GM12874 (cell line): ENCODE results near the gene STX18.
A peak's percentile ranks its signal among the peaks of the same experiment; 100 is the strongest.

Experiments used
- CTCF ChIP-seq: IDR thresholded peaks from 2 replicates; pipeline ENCODE4 v1.5.1; 2011; ENCODE audit warnings: low read depth, mild to moderate bottlenecking, control low read depth, low read length, moderate library complexity; ENCODE audit not compliant: insufficient read depth

Gene STX18

GRCh38 chr4:4578981-4579380, 37.1 kb upstream of the STX18 start:
- TF ChIP-seq CTCF = no peak

- TF ChIP-seq CTCF = no peak
Observed at GRCh38 chr4:4577359-4577875, 35.6 kb upstream of the STX18 start.

GRCh38 chr4:4575284-4576211, 33.7 kb upstream of the STX18 start:
- TF ChIP-seq CTCF = peak; percentile 42

GRCh38 chr4:4574792-4575191, 32.9 kb upstream of the STX18 start:
- TF ChIP-seq CTCF = no peak

GRCh38 chr4:4574052-4574451, 32.2 kb upstream of the STX18 start:
- no peak for TF ChIP-seq CTCF

- TF ChIP-seq CTCF = no peak
Observed at GRCh38 chr4:4572821-4573220, 31.0 kb upstream of the STX18 start.

GRCh38 chr4:4568806-4569427, 27.1 kb upstream of the STX18 start:
- TF ChIP-seq CTCF = no peak
